SK-N-SH (cell line): ENCODE data around the gene GLDC. TPM values are rescaled to one million over a fixed set of nuclear protein-coding genes. Genes with fewer than 3 reads are reported as not detected.

Experiments
- CTCF ChIA-PET: fragments of 300-600, 350-600 bp; formaldehyde crosslinking; extraction: SDS; loops from one replicate; lab custom pipeline; 2021; lab: Yijun Ruan, JAX
- POLR2A ChIA-PET: fragments of 350-600 bp; sonication (Branson Sonifier 250); formaldehyde crosslinking; extraction: SDS; loops from one replicate; lab custom pipeline; 2020; ENCODE audit warnings: antibody characterized with exemption, inconsistent platforms; lab: Yijun Ruan, JAX
- DNase-seq: peaks from one replicate; pipeline ENCODE4 v3.0.0; 2012
- H2AFZ ChIP-seq: fragments of 200-600 bp; sonication (generic); 2 replicates; pipeline ENCODE4 v1.8.1; 2016; ENCODE audit warnings: antibody characterized with exemption, mild to moderate bottlenecking, low read depth
- H3F3A ChIP-seq: fragments of 200-600 bp; sonication (generic); replicated peaks from 2 replicates; pipeline ENCODE3; 2016; ENCODE audit warnings: antibody characterized with exemption, mild to moderate bottlenecking; ENCODE audit not compliant: insufficient read depth
- H3K27ac ChIP-seq, 2 experiments: fragments of 200-500 bp in 1 of 2; fragments of 200-600 bp in 1 of 2; sonication (Bioruptor generic) in 1 of 2; sonication (generic), shearing (Covaris generic) in 1 of 2; 2 replicates each; pipeline versions ENCODE4 v1.5.1 to v1.6.1; 2014 to 2016; ENCODE audit warnings: low read depth in 2 of 2, inconsistent platforms in 1 of 2, low read length in 1 of 2, mild to moderate bottlenecking in 1 of 2, mixed read lengths in 1 of 2
- H3K27me3 ChIP-seq: fragments of 200-600 bp; sonication (generic), shearing (Covaris generic); 2 replicates; pipeline ENCODE4 v1.6.1; 2016; ENCODE audit warnings: mixed run types; ENCODE audit not compliant: insufficient read depth
- H3K36me3 ChIP-seq, 2 experiments: fragments of 200-500 bp in 1 of 2; fragments of 200-600 bp in 1 of 2; sonication (Bioruptor generic) in 1 of 2; sonication (generic) in 1 of 2; replicated peaks in 1 of 2; 2 replicates each; pipeline versions ENCODE3 to v1.5.1; 2014 to 2016; ENCODE audit warnings: low read length in 1 of 2, mild to moderate bottlenecking in 1 of 2; ENCODE audit not compliant: insufficient read depth in 2 of 2, control insufficient read depth in 1 of 2
- H3K4me1 ChIP-seq, 2 experiments: fragments of 200-500 bp in 1 of 2; fragments of 200-600 bp in 1 of 2; sonication (Bioruptor generic) in 1 of 2; sonication (generic), shearing (Covaris generic) in 1 of 2; 2 replicates each; pipeline versions ENCODE4 v1.5.1 to v1.6.1; 2014 to 2016; ENCODE audit warnings: low read depth in 1 of 2, low read length in 1 of 2, mixed run types in 1 of 2; ENCODE audit not compliant: insufficient read depth in 2 of 2, control insufficient read depth in 1 of 2
- H3K4me2 ChIP-seq: fragments of 200-600 bp; sonication (generic), shearing (Covaris generic); 2 replicates; pipeline ENCODE4 v1.6.1; 2017; ENCODE audit warnings: mixed run types
- H3K4me3 ChIP-seq, 2 experiments: fragments of 200-500 bp in 1 of 2; fragments of 200-600 bp in 1 of 2; sonication (Bioruptor generic) in 1 of 2; sonication (generic), shearing (Covaris generic) in 1 of 2; 2 replicates each; pipeline versions ENCODE4 v1.5.1 to v1.8.1; 2014 to 2016; ENCODE audit warnings: low read depth in 2 of 2, inconsistent platforms in 1 of 2, low read length in 1 of 2, mild to moderate bottlenecking in 1 of 2, mixed read lengths in 1 of 2, moderate library complexity in 1 of 2
- H3K79me2 ChIP-seq: fragments of 200-600 bp; sonication (generic); 2 replicates; pipeline ENCODE4 v1.8.1; 2017; ENCODE audit warnings: mild to moderate bottlenecking; ENCODE audit not compliant: insufficient read depth
- H3K9ac ChIP-seq: fragments of 200-600 bp; sonication (generic); 2 replicates; pipeline ENCODE4 v1.6.1; 2017; ENCODE audit warnings: mixed run types
- H3K9me2 ChIP-seq: fragments of 200-600 bp; sonication (generic); 2 replicates; pipeline ENCODE4 v1.6.1; 2017; ENCODE audit warnings: mixed run types
- H3K9me3 ChIP-seq: fragments of 200-600 bp; sonication (generic); 2 replicates; pipeline ENCODE4 v1.6.1; 2017; ENCODE audit warnings: mixed run types, mild to moderate bottlenecking, moderate library complexity
- H4K20me1 ChIP-seq: fragments of 200-600 bp; sonication (generic); 2 replicates; pipeline ENCODE4 v1.6.1; 2017; ENCODE audit warnings: mild to moderate bottlenecking, mixed run types; ENCODE audit not compliant: insufficient read depth
- CTCF ChIP-seq: fragments of 200-600 bp; sonication (generic); IDR thresholded peaks from 2 replicates; pipeline ENCODE4 v1.6.1; 2017; ENCODE audit warnings: antibody characterized with exemption, mild to moderate bottlenecking, moderate library complexity
- ELF1 ChIP-seq: IDR thresholded peaks from 2 replicates; pipeline ENCODE4 v1.4.0; 2012
- FOSL2 ChIP-seq: IDR thresholded peaks from 2 replicates; pipeline ENCODE4 v1.4.0; 2012; ENCODE audit warnings: low read depth, mild to moderate bottlenecking, moderate library complexity, borderline replicate concordance
- FOXJ3 ChIP-seq: sonication (generic); formaldehyde crosslinking; IDR thresholded peaks from 2 replicates; pipeline ENCODE4 v1.5.1; 2020; ENCODE audit warnings: mild to moderate bottlenecking, missing genetic modification reagents
- MAX ChIP-seq: IDR thresholded peaks from 2 replicates; pipeline ENCODE4 v1.4.0; 2012; ENCODE audit warnings: low read depth
- MEF2A ChIP-seq: IDR thresholded peaks from 2 replicates; pipeline ENCODE4 v1.4.0; 2012; ENCODE audit warnings: low read depth, borderline replicate concordance
- MXI1 ChIP-seq: IDR thresholded peaks from 2 replicates; pipeline ENCODE4 v1.6.1; 2012; ENCODE audit warnings: mild to moderate bottlenecking, low read depth, low read length, improper control_type of control experiment
- NFIC ChIP-seq: IDR thresholded peaks from 2 replicates; pipeline ENCODE4 v1.4.0; 2012; ENCODE audit warnings: borderline replicate concordance
- RCOR1 ChIP-seq: fragments of 150-350 bp; IDR thresholded peaks from 2 replicates; pipeline ENCODE4 v1.6.1; 2017; ENCODE audit warnings: antibody characterized with exemption, low read length
- REST ChIP-seq: IDR thresholded peaks from 2 replicates; pipeline ENCODE4 v1.6.1; 2012; ENCODE audit warnings: mild to moderate bottlenecking, low read depth, low read length, moderate library complexity
- RFX5 ChIP-seq: IDR thresholded peaks from 2 replicates; pipeline ENCODE4 v1.6.1; 2012; ENCODE audit warnings: mild to moderate bottlenecking, improper control_type of control experiment, low read length
- RXRA ChIP-seq: IDR thresholded peaks from 2 replicates; pipeline ENCODE4 v1.4.0; 2012; ENCODE audit warnings: low read depth, mild to moderate bottlenecking, borderline replicate concordance
- SMC3 ChIP-seq: IDR thresholded peaks from 2 replicates; pipeline ENCODE4 v1.6.1; 2012; ENCODE audit warnings: low read depth, low read length, improper control_type of control experiment
- TAF1 ChIP-seq: IDR thresholded peaks from 2 replicates; pipeline ENCODE4 v1.6.1; 2012; ENCODE audit warnings: low read depth, mild to moderate bottlenecking, low read length, moderate library complexity, borderline replicate concordance
- USF1 ChIP-seq: IDR thresholded peaks from 2 replicates; pipeline ENCODE4 v1.4.0; 2012; ENCODE audit warnings: low read depth, borderline replicate concordance
- ZBTB33 ChIP-seq: IDR thresholded peaks from 2 replicates; pipeline ENCODE4 v1.4.0; 2012; ENCODE audit warnings: low read depth, borderline replicate concordance
- WGBS: methylation state at CpG from one replicate; pipeline ENCODE4 v1.1.6; 2017; ENCODE audit warnings: low lambda C conversion rate; 5-methylcytosine and 5-hydroxymethylcytosine counted together
- polyA plus RNA-seq, 3 experiments: library from polyadenylated mRNA; depleted of rRNA; stranded (reverse); fragments of >200 nt; gene quantifications; 2 replicates each; pipeline ENCODE4 v1.2.3, GENCODE V29; 2012

GLDC gene
- polyA plus RNA-seq, 1 of the 3 experiments (the other 2 are of a cell fraction): 4.1 TPM

GRCh38 chr9:6489099-6489498 lies 156.4 kb downstream of the GLDC start:
- Histone ChIP-seq H3K27ac (no peak overlapping the region), H4K20me1 (no peaks in the 10 kb centered on the region), H3K4me2 (no peak overlapping the region), H3F3A (peaks cover 17% of the 10 kb centered on the region), H3K36me3 (peaks cover 25 to 83% of the 10 kb centered on the region in 2 experiments), H3K4me1 (no peaks in the 10 kb centered on the region; a peak in 1 of 4 replicates), H3K27me3 (no peaks in the 10 kb centered on the region), H3K4me3 (no peak overlapping the region), H3K79me2 (peaks cover 61% of the 10 kb centered on the region), H2AFZ (no peak overlapping the region), H3K9me3 (no peaks in the 10 kb centered on the region), H3K9me2 (no peaks in the 10 kb centered on the region), H3K9ac (no peak overlapping the region)
- TF ChIP-seq RXRA: no peak
- TF ChIP-seq NFIC: no peak
- TF ChIP-seq FOSL2: no peak
- no peak for TF ChIP-seq ZBTB33
- TF ChIP-seq REST: no peak
- TF ChIP-seq ELF1: no peak
- TF ChIP-seq CTCF: no peak
- no peak for TF ChIP-seq RFX5
- no peak for TF ChIP-seq USF1
- TF ChIP-seq MXI1: no peak
- no peak for TF ChIP-seq TAF1
- TF ChIP-seq FOXJ3 (CRISPR knock-in tag): no peak
- TF ChIP-seq SMC3: no peak
- no peak for TF ChIP-seq MEF2A
- no peak for TF ChIP-seq MAX
- TF ChIP-seq RCOR1: no peak
- POLR2A ChIA-PET: no interaction called here
- CTCF ChIA-PET: no interaction called here
- DNase-seq: no peak
- 89% methylated on average over 1 of the region's 1 CpG for WGBS
